Activated CD4-positive, CD25-positive, alpha-beta regulatory T cell treated with anti-CD3 and anti-CD28 coated beads, Interleukin-2, amount 50 U/mL, for 24 hours (primary cell): ENCODE results near the gene AOPEP.

Experiments used
- ATAC-seq, 2 donors: fragments of 150-1000 bp; cut with Tn5 transposase; one replicate each; pipeline ENCODE4 v1.10.0; 2021; ENCODE audit warnings: mild to moderate bottlenecking in 1 of 2, moderate library complexity in 1 of 2

AOPEP gene

GRCh38 chr9:95047452-95048224 is 321.1 kb downstream of the AOPEP start:
- no peak for ATAC-seq

GRCh38 chr9:95048225-95049087 is 322.0 kb downstream of the AOPEP start:
- peak; percentile 81 to 85 for ATAC-seq

GRCh38 chr9:95049761-95050160 is 323.3 kb downstream of the AOPEP start:
- no peak for ATAC-seq

GRCh38 chr9:95053611-95054570 is 327.4 kb downstream of the AOPEP start:
- no peak for ATAC-seq

GRCh38 chr9:95055334-95055850 is 328.9 kb downstream of the AOPEP start:
- no peak for ATAC-seq

GRCh38 chr9:95055851-95056551 is 329.5 kb downstream of the AOPEP start:
- ATAC-seq, result no peak

- no peak for ATAC-seq
Observed at GRCh38 chr9:95057101-95057500, 330.6 kb downstream of the AOPEP start.

GRCh38 chr9:95058121-95058785 is 331.8 kb downstream of the AOPEP start:
- no peak for ATAC-seq

- no peak for ATAC-seq
Observed at GRCh38 chr9:95058795-95059386, 332.4 kb downstream of the AOPEP start.

GRCh38 chr9:95060234-95060633 is 333.7 kb downstream of the AOPEP start:
- no peak for ATAC-seq

GRCh38 chr9:95060916-95061315 is 334.4 kb downstream of the AOPEP start:
- ATAC-seq, result no peak

GRCh38 chr9:95061916-95062595 is 335.6 kb downstream of the AOPEP start:
- ATAC-seq, result no peak

- no peak for ATAC-seq
Observed at GRCh38 chr9:95062596-95063065, 336.1 kb downstream of the AOPEP start.

GRCh38 chr9:95063300-95063699 is 336.8 kb downstream of the AOPEP start:
- ATAC-seq, result no peak

GRCh38 chr9:95065224-95065623 is 338.7 kb downstream of the AOPEP start:
- ATAC-seq, result no peak

- ATAC-seq, result no peak
Observed at GRCh38 chr9:95067057-95067456, 340.6 kb downstream of the AOPEP start.

- no peak for ATAC-seq
Observed at GRCh38 chr9:95067897-95068296, 341.4 kb downstream of the AOPEP start.

GRCh38 chr9:95070549-95071021 is 344.1 kb downstream of the AOPEP start:
- no peak for ATAC-seq

- ATAC-seq, result no peak
Observed at GRCh38 chr9:95071450-95071849, 345.0 kb downstream of the AOPEP start.

- no peak for ATAC-seq
Observed at GRCh38 chr9:95071925-95072324, 345.4 kb downstream of the AOPEP start.
